Cardiac fibroblast (primary cell): Measurements from ENCODE around the gene C1S.
"Not testable (repeated sequence)": the region's sequence is repeated elsewhere in the genome, so short reads cannot be mapped to it uniquely, and the experiment has no call there.

Experiments used
- DNase-seq, 2 donors: peaks; one replicate each; pipeline versions ENCODE4 v3.0.0 to v3.0.0-alpha.2; 2010; ENCODE audit warnings: low read depth in 2 of 2
- H3K4me3 ChIP-seq, 2 donors: replicated peaks in 1 of 2; 1 replicate in 1 of 2; 2 replicates in 1 of 2; pipeline ENCODE4 v1.5.1; 2011; ENCODE audit warnings: low read depth in 2 of 2, low read length in 2 of 2, mild to moderate bottlenecking in 2 of 2, moderate library complexity in 1 of 2
- CTCF ChIP-seq: IDR thresholded peaks from one replicate; pipeline ENCODE4 v1.5.1; 2011; ENCODE audit warnings: low read depth, mild to moderate bottlenecking, low read length, inconsistent platforms

Gene C1S

GRCh38 chr12:7060353-7060954 is at the start of gene C1S:
TSS of gene C1S (plus strand) at chr12:7060718. CDS start at chr12:7061913, 1,195 bp downstream.
- peak; percentile 98 to 99 for DNase-seq
- peak; percentile 83 for TF ChIP-seq CTCF
- peak within 1 kb of the TSS; percentile 38 to 52 for H3K4me3 ChIP-seq

- DNase-seq, H3K4me3 ChIP-seq: not testable (repeated sequence)
Measured at GRCh38 chr12:7011398-7011797, 49.1 kb upstream of the C1S start.

- no peak overlapping the region for H3K4me3 ChIP-seq
- TF ChIP-seq CTCF, result no peak
- DNase-seq, result no peak
Measured at GRCh38 chr12:7012024-7012607, 48.4 kb upstream of the C1S start.

GRCh38 chr12:7013101-7013500 is 47.4 kb upstream of the C1S start:
- no peak overlapping the region for H3K4me3 ChIP-seq
- TF ChIP-seq CTCF, result no peak
- DNase-seq, result no peak

GRCh38 chr12:7015555-7016370 is 44.8 kb upstream of the C1S start:
- DNase-seq, result no peak

GRCh38 chr12:7016958-7017571 is 43.5 kb upstream of the C1S start:
- H3K4me3 ChIP-seq, result peak overlapping the region; percentile 87 to 89
- no peak for TF ChIP-seq CTCF
- DNase-seq, result no peak

More at GRCh38 chr12:7015555-7016370, 44.8 kb upstream of the C1S start:
- no peak for TF ChIP-seq CTCF
- no peak overlapping the region for H3K4me3 ChIP-seq

GRCh38 chr12:7017870-7018349 is 42.6 kb upstream of the C1S start:
- TF ChIP-seq CTCF, result no peak
- no peak for DNase-seq
- peak overlapping the region; percentile 87 to 89 for H3K4me3 ChIP-seq
